LoVo (cell line): ENCODE data around the gene TARS3.
A peak's percentile ranks its signal among the peaks of the same experiment; 100 is the strongest.
"Not testable (repeated sequence)": the region's sequence is repeated elsewhere in the genome, so short reads cannot be mapped to it uniquely, and the experiment has no call there.

ENCODE experiments used
- DNase-seq: peaks from one replicate; pipeline ENCODE4 v3.0.0-alpha.2; 2016; ENCODE audit warnings: low spot score

The TARS3 gene

DNA sequence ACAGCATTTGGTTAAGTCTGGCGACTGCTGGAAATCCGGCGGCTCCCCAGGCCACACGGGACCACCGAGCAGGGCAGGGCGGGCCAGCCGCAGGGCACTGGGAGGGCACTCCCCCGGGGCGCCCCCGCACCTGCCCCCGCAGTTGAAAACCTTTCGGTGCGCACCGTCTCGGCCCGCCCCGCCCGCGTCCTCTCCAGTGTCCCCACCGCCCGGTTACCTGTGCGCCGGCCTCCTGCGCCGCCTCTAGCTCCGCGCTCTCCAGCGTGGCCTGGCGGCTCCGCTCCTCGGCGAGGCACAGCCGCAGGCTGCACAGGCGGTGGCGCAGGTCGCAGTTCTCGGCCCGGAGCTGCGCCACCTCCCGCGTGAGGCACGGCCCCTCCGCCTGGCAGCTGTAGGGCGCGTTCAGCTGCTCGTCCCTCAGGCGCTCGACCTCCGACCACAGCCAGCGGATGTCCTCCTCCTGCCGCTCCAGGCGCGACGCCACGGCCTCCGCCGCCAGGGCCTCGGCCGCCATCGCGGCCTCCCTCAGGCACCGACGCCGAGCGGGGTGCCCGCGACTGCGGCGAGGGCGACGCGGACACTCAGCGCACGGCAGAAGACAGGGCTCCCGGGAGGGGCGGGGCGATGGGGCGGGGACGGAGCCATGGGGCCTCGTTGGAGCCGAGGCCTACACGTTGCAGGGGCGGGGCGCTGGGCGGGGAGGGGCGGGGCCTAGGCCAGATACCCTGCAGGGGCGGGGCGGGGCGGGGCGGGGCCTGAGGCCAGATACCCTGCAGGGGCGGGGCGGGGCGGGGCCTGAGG, at the start of gene TARS3:
TSS of gene TARS3 (minus strand) at position 600 of the 801 bp plus-strand sequence. CDS start at position 514, 86 bp downstream.
- peak; percentile 94 for DNase-seq

DNA sequence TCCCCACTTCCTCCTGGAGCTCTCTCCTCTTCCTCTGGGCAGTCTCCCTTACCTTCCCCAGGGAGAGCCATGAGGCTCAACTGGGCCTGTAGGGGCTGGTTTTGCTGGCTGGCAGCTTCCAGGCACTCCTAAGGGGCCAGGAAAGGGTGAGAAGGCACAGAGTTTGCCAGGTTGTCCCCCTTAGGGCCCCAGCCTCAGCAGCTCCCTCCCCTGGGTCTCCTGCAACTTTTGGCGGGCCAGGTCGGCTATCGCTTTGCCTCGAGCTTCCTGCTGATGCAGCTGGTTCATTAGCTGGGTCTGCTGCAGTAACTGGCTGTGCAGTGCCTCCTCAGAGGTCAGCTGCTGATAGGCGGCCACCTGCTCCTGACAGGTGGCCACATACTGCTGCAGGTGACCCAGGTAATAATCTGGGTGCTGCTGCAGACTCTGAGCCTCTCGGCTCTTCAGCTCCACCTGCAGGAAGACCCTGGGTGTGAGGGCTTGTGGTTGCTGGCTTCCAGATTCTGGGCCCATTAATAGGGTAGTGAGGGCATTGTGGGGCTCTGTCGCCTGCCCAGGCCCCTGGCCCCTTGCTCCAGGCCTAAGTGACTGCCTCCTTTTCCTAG, 49.3 kb upstream of the TARS3 start:
- DNase-seq, result no peak

DNA sequence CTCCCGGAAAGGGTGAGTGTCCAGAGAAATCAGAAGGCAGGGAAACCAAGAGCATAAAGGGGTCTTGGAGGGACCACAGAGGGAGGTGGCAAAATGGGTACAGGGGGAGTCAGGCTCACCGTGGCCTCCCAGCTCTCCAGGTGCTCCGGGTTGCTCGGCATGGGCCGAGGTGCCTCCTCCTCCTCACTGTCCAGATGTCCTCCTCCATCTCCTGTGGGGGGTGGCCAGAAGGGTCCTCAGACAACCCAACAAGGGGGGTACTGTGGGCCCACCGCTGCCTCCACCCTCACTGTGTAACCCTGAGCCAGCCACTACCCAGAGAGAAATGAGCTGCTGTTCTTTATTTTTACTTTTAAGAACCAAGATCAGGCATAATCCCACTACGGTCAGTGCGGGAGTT, 48.6 kb upstream of the TARS3 start:
- DNase-seq, result no peak

DNA sequence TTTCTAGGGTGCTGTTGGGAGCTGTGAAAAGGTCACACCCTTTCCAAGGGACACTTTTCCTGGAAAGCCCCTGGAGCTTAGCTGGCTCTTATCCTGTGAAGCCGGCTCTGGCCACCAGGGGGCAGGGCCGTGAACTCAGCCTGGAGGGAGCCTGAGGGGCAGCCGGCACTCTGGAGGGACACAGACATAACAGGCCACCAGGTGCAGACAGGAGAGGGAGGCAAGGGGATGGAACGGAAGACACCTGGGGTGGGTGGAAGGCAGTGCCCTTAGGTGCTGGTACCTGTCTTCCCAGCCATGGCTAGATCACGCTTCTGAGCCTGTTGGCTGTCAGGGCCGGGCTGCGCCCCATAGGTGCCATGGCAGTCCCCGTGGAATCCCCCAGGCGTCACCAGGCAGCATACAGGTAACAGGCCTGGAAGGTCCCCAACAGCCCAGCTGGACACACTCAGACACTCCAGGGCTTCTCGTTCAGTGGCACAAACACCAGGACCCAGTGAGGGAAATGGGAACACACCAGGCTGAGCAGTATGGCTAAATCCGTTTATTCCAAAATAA, 42.9 kb upstream of the TARS3 start:
- DNase-seq, result not testable (repeated sequence)

DNA sequence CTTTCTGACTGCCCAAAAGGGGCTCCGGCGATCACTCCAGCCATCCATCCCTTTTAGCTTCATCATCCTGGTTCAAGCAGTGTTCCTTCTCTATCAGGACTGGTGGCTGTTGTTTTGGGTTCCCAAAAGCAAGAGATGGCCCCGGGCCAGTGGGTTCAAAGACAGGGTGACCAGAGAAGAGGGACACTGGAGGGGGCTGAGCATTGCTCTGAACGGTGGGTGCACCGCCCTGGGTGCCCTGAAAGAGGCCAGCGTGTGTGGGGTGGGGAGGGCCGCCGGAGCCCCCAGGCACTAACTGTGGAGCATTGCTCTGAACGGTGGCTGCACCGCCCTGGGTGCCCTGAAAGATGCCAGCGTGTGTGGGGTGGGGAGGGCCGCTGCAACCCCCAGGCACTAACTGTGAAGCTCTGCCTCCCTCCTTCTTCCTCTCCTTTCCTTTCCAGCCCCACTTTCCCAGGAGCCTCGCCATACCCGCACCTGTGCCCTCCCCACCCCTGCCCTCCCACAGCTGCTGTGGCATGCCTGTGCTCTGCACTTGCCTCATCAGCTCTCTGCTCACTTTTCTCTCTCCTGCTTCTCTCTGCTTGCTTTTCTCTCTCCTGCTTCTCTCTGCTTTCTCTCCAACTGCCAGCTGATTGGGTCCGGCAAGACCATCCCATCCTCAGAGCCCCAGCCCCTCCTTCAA, 41.6 kb upstream of the TARS3 start:
- no peak for DNase-seq

DNA sequence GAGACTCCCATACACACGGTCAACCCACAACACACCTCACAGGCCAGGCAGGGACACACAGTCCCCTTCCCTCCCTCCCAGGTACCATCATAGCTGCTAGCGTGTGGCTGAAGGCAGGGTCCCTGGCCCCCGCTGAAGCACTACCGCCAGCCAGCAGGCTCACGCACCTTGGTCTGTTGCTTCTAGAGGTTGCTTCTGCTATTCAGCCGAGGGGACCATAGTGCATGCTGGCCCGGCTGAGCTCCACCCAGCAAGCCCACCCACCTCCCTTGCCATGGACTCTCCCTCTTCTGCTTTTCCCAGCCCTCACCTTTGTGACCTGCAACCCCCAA, 41.0 kb upstream of the TARS3 start:
- not testable (repeated sequence) for DNase-seq

DNA sequence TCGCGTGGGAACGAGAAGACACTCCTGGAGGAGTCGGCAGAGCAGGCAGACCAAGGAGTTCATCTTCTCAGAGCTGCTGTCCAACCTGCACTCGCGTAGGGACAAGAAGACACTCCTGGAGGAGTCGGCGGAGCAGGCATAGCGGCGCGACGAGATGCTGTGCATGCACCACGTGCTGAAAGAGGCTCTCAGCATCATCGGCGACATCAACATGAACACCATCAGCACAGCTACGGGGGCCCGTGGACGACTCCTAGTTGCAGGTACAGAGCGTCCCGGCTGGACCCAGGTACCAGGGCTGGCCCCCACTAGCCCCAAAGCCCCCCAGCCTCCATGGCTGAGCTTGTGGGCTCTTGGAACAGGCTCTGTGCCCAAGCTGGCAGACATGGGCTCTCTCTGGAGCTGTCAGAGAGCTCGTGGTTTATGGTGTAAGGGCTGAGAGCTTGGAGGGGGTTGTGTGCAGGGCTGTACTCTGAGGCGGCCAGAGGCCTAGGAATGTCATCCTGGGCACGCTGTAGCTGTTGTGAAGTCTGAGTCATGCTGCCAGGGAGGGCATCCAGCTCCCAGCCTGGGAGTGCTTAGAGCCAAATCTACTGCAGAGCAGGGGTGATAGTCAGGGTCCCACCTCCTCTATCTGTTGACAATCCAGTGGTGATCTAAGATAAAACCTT, 40.5 kb upstream of the TARS3 start:
- not testable (repeated sequence) for DNase-seq

DNA sequence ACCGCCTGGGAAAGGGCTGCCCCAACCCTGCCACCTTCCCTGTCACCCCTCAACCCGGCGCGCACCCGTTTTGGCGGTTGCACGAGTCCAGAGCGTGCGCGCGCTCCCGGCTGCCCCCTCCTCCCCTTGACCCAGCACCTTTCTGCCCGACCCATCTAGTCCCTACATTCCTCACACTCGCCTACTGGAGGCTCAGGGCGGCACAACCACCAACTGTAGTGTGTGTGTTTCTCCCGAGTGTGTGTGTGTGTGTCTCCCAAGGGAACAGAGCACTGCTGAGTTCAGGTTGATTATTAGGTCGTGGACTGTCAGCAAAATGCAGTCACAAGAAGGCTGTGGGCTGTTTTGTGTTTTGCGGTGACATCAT, 22.4 kb upstream of the TARS3 start:
- not testable (repeated sequence) for DNase-seq

DNA sequence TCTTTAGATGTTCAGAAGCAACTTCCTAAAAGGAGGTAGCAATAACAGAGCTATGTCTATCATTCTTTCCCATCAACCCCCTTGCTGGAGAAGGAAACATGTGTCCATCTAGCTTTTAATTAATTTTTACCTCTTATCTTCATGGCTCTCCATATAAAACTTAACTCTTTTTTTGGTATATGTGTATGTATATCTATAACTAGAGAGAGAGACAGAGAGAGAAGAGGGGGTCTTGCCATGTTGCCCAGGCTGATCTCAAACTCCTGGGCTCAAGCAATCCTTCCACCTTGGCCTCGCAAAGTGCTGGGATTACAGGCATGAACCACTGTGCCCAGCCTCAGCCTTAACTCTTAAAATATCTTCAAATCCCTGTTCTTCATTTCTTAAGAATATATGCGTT, 10.6 kb upstream of the TARS3 start:
- DNase-seq, result not testable (repeated sequence)

DNA sequence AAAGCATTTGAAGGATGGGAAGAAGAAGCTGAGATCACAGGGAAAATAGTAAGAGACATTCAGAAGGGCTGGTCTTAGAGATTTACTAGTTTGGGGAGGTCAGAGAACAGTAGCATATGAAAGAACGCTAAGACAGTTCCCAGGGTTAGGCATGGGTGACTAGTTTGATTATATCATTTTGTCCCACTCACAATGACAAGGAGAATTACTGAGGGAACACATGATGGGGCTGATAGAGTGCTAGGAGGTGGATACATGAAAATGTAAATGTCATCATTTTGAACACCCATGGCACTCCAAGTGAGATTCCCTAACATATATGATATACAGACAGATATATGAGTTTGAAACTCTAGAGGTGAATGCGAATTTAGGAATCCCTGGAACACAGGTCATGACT, 9.3 kb upstream of the TARS3 start:
- no peak for DNase-seq

DNA sequence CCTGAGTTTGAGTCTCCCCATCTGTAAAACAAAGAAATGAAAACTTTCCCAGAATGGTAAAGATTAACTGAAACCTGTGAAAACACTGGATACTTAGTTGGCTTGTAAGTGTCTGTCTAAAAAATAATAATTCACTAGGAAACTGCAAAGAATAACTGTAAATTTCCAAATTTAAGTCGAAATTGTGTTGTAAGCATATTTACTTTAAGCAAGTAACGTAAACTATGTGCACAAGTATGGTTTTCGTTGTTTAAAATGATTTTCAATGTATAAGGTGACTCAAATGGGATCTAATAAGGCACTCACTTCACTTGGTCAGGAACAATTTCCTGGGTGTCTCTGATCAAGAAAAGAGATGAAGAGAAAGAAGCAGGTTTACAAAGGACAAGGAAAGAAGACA, 8.5 kb upstream of the TARS3 start:
- no peak for DNase-seq

DNA sequence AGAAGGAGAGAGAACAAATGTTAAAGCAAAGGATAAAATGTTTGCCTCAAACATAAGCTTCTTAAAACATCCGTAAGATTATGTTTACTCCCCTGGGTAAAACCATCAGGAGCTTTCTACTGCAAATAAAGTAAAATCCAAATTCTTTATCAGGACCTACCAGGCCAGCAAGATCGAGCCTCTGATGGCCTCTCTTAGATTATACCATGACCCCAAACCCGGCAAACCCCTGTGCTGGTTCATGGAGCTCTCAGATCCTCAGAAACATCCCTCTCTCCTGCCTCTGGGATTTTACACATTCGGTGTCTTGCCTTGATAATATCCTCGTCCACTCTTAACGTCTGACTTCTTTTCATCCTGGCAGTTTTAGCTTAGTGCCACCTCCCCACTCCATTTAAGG, 7.5 kb upstream of the TARS3 start:
- DNase-seq, result no peak

DNA sequence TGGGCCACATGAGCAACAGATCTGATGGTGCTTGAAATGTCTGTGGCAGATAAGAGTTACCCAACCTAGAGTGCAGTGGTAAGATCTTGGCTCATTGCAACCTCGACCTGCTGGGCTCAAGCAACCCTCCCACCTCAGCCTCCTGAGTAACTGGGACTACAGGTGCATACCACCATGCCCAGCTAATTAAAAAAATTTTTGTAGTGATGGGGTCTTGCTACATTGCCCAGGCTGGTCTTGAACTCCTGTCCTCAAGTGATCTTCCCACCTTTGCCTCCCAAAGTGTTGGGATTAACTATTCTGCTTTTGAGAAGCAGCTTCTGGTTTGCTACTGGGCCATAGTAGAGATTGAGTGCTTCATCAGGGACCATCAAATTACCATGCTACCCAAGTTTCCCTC, 2.9 kb upstream of the TARS3 start:
- no peak for DNase-seq

DNA sequence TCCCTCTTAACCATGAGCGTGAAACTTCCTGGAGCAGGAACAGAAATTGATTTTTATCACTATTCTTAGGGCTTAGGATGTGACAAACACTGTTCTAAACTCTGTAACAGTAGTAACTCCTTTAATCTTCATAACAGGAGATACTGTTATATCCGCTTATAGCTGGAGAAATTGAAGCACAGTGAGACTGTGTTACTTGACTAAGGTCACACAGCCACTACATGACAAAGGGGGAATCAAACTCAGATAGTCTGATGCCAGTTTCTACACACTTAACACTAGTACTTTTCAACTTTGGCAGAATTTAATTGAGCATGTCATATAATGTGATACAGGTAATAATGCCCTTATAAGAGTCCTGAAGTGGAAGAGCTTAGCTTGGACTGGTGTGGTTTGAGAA, 800 bp upstream of the TARS3 start:
- DNase-seq, result no peak

DNA sequence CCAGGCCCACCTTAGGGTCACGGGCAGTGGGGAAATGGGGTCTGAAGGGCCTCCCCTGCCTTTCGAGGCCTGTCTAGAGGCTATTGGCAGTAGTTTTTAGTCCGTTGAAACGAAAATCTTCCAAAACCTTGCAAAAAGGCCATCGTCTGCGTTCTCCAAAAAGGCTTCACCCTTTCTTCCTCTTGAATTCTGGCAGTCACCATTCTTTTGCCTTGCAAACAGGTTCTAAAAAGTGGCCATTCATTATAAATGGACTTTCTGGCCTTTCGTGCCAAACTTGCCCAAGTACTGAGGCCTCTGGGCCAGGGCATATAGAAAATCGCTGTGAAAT, 367 bp upstream of the TARS3 start:
- DNase-seq, result no peak

DNA sequence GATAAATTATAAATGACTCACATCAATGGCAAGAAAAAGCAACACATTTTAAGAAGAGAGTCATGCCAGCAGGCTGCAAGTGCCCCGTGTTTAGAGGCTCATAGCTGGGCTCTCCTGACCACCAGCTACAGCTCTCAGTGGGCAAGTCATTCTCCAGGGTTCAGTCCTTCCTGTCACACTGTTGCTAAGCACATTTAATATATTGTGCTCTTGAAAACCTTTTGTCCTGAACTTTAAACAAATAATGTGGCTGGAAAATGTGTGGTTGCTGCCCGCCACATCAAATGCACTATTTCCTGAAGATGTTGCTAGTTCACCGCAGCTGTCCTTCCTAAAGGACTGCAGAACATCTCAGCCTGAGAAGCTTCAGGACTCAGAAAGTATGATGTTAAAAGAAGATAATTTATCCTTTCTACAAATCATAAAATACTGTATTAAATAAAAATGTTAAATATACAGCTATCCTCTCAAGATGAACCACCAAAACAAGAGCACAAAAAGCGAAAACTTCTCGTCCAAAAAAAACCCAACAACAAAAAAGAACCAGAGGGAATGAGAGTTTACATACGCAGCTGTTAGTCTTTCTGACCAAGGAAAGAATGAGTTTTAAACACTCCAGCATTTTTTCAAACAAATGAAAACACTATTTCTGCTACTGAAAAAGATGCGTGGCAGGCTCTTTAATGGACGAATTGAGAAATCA, 951 bp downstream of the TARS3 start:
- DNase-seq, result no peak

DNA sequence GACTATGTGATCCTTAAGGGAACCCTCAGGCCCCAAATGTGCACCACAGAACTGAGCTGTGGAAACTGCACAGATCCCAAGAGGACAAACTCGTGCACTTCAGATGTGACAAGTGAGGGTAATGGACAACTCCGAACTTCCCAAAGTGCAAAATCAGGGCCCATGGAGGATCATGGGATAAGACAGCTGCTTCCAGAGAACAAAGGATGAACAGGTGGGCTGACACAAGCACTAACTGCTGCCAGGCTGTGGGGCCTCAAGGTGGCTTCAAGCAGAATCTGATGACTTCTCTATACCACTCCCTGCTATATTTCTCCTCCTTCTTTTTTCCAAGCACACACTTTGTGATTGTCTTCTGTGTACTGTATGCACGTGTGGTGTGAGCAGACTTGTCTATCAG, 5.4 kb downstream of the TARS3 start:
- DNase-seq, result no peak

DNA sequence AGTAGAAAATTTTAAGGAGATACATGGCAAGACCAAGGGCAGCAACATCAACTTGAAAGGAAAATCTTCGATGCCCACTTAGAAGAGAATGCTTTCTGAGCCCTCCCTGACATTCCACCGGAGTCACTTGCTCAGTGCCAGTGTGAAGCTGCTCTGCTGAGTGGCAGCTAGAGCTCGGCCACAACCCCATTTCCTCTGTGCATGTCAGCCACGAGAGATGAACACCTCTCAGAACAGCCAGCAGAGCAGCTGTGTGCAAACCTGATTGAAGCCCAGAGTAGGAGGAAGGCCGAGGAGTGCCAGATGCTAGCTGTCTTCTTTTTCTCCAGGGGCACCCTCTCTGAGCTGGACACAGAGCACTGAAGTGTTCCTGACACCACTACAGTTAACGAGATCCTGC, 12.2 kb downstream of the TARS3 start:
- no peak for DNase-seq

DNA sequence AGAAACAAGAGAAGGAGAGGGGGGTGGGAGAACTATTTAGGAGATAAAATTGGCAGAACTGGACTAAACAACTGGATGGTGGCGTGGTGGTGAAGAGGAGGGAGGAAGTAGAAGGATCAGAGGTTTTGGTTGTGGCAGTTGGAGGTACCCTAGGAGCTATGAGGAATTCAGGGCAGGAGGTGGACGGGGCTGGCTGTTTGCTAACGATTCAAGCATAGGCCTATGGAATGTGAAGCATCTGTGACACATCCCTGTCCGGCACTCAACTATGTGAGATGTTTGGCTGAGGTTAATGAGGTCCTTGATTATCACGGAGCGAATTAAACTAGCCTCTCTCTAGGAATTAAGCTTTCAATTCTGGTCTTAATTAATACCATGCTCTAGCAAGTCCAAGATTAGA, 13.5 kb downstream of the TARS3 start:
- DNase-seq, result no peak

DNA sequence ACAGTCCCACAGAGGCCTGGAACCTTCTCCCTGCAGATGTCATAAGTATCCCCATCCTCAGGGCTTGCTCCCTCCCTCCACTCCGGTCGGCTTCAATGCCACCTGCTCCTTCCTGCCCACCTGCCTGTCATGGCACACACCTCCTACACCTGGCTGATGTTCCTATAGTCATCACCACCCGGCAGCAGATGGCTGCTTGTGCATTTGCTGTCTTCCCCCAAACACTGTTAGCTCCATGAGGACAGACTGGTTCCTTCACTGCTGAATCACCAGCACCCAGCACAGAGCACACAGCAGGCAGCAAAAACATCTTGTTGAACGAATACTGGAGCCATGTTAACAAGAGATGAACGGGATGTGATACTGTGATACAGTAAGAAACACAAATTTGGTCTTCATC, 14.8 kb downstream of the TARS3 start:
- DNase-seq, result no peak

DNA sequence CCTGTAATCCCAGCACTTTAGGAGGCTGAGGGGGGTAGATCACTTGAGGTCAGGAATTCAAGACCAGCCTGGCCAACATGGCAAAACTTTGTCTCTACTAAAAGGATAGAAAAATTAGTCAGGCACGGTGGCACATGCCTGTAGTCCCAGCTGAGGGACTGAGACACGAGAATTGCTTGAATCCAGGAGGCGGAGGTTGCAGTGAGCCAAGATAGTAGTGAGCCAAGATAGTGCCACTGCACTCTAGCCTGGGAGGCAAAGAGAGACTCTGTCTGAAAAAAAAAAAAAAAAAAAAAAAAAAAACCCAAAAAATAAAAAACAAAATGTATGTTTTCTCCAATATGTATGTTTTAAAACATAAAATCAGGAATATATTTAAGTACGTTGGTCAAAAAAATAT, 16.3 kb downstream of the TARS3 start:
- DNase-seq, result no peak

DNA sequence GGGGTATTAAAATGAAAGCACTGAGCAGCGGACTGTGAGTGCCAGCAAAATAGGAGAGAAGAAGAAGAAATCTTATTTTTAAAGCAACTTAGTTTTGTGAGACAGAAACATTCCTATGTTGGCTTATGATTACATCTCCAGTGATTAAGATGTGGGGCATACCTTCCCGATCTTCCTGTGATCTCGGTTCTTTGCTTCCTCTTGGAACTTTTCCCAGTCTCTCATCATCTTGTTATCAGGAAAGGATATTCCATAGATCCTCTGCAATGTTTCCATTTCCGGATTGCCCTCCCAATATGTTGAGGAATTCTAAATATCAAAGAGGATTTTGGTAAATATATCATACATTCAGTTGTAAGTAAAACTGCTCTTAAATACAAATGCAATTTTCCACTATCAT, 22.2 kb downstream of the TARS3 start:
- no peak for DNase-seq
